Karpas-422 (cell line): ENCODE data around the gene APOE. TPM values are rescaled to one million over a fixed set of nuclear protein-coding genes. Genes with fewer than 3 reads are reported as not detected.
"Not testable (repeated sequence)": the region's sequence is repeated elsewhere in the genome, so short reads cannot be mapped to it uniquely, and the experiment has no call there.

ENCODE experiments used
- DNase-seq: peaks from one replicate; pipeline ENCODE4 v3.0.0-alpha.2; 2015
- H2AFZ ChIP-seq: fragments of 200-600 bp; sonication (generic); 2 replicates; pipeline ENCODE4 v1.6.1; 2014; ENCODE audit warnings: antibody characterized with exemption, low read length, mixed read lengths
- H3K27ac ChIP-seq: fragments of 200-600 bp; sonication (generic); 2 replicates; pipeline ENCODE4 v1.5.1; 2014; ENCODE audit warnings: mild to moderate bottlenecking, low read length, moderate library complexity
- H3K27me3 ChIP-seq: fragments of 200-600 bp; sonication (generic); 2 replicates; pipeline ENCODE4 v1.6.1; 2014; ENCODE audit warnings: low read length, mixed read lengths
- H3K36me3 ChIP-seq: fragments of 200-600 bp; sonication (generic); 2 replicates; pipeline ENCODE4 v1.6.1; 2014; ENCODE audit warnings: low read length, mixed read lengths; ENCODE audit not compliant: insufficient read depth
- H3K4me1 ChIP-seq: fragments of 200-600 bp; sonication (generic); 2 replicates; pipeline ENCODE4 v1.6.1; 2014; ENCODE audit warnings: mild to moderate bottlenecking, low read length, mixed read lengths
- H3K4me2 ChIP-seq: fragments of 200-600 bp; sonication (generic); 2 replicates; pipeline ENCODE4 v1.6.1; 2014; ENCODE audit warnings: low read length, low read depth, mild to moderate bottlenecking; ENCODE audit not compliant: poor library complexity, severe bottlenecking
- H3K4me3 ChIP-seq: fragments of 200-600 bp; sonication (generic); 2 replicates; pipeline ENCODE4 v1.5.1; 2014; ENCODE audit warnings: mild to moderate bottlenecking, antibody characterized with exemption, low read length, mixed read lengths
- H3K79me2 ChIP-seq: fragments of 200-600 bp; sonication (generic); 2 replicates; pipeline ENCODE4 v1.6.1; 2014; ENCODE audit warnings: mild to moderate bottlenecking, low read length, mixed read lengths
- H3K9ac ChIP-seq: fragments of 200-600 bp; sonication (generic); 2 replicates; pipeline ENCODE4 v1.6.0; 2014; ENCODE audit warnings: low read length
- H3K9me2 ChIP-seq: fragments of 200-600 bp; sonication (generic), shearing (Covaris generic); replicated peaks from 2 replicates; pipeline ENCODE4 v1.6.0; 2014; ENCODE audit warnings: mild to moderate bottlenecking, low read length, moderate library complexity; ENCODE audit not compliant: insufficient read depth
- H3K9me3 ChIP-seq: fragments of 300-700, 200-600 bp; sonication (generic); 2 replicates; pipeline ENCODE4 v1.6.1; 2014; ENCODE audit warnings: low read length, mixed read lengths
- H4K20me1 ChIP-seq: fragments of 200-600 bp; sonication (generic); 2 replicates; pipeline ENCODE4 v1.6.1; 2014; ENCODE audit warnings: mild to moderate bottlenecking, antibody characterized with exemption, low read length, low read depth; ENCODE audit not compliant: insufficient read depth
- total RNA-seq: library from RNA; depleted of rRNA; stranded (reverse); fragments of >200 nt; shearing (Covaris generic); gene quantifications from 2 replicates; pipeline ENCODE4 v1.2.3, GENCODE V29; 2014; ENCODE audit warnings: low replicate concordance; rRNA removed

Gene APOE
- total RNA-seq: 1.3 and 1.9 TPM in 2 replicates

DNA sequence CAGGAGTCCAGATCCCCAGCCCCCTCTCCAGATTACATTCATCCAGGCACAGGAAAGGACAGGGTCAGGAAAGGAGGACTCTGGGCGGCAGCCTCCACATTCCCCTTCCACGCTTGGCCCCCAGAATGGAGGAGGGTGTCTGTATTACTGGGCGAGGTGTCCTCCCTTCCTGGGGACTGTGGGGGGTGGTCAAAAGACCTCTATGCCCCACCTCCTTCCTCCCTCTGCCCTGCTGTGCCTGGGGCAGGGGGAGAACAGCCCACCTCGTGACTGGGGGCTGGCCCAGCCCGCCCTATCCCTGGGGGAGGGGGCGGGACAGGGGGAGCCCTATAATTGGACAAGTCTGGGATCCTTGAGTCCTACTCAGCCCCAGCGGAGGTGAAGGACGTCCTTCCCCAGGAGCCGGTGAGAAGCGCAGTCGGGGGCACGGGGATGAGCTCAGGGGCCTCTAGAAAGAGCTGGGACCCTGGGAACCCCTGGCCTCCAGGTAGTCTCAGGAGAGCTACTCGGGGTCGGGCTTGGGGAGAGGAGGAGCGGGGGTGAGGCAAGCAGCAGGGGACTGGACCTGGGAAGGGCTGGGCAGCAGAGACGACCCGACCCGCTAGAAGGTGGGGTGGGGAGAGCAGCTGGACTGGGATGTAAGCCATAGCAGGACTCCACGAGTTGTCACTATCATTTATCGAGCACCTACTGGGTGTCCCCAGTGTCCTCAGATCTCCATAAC, at the start of gene APOE:
Gene APOE, plus strand, starts transcription at position 360 of the 724 bp plus-strand sequence. CDS start 829 bp downstream, outside the sequence.
- Histone ChIP-seq H3K79me2 (no peaks in the 10 kb centered on the region), H3K4me3 (no peak within 1 kb of the TSS), H3K27me3 (no peaks in the 10 kb centered on the region), H3K9ac (0 out of 2 replicates have a peak within 1 kb of the TSS, but pooled peaks have one; percentile 20), H4K20me1 (no peaks in the 10 kb centered on the region), H3K4me2 (no peak within 1 kb of the TSS), H3K9me2 (no peaks in the 10 kb centered on the region), H3K36me3 (peaks cover 6% of the 10 kb centered on the region; the same call in 1 of the 2 replicates), H2AFZ (no peak within 1 kb of the TSS), H3K9me3 (no peaks in the 10 kb centered on the region), H3K27ac (no peak within 1 kb of the TSS), H3K4me1 (peaks cover 4% of the 10 kb centered on the region; the same call in 1 of the 2 replicates)
- DNase-seq: no peak

DNA sequence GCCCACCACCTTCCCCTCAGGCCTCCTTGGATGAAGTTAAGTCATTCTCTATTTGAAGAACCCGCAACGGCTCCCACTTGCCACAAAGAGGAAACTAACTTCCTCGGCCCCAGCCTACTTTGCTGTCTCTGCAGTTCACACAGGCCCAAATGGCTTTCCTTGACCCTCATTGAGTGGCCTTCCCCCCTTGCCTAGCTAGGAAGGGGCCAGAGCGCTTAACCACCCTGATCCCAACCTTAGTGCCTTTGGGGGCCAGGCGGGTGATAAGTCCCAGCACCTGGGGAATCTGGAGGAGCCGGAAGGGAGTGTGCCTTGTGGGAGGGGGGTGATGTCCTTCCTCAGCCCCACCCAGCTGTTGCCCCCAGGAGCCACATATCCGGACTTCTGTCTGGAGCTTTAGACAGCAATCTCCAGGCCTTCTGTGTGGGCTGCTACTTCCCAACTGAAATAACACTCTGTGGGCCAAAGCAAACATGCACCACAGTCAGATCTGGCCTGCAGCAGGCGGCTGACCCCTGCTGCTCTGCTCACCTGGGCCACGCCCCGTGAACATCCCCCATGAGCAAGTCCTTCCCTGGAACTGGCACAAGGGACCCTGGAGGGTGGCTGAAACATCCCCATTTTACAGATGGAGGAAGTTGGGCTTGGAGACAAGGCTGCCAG, 49.0 kb upstream of the APOE start:
- Histone ChIP-seq H3K27me3 (no peaks in the 10 kb centered on the region), H3K4me2 (no peak overlapping the region), H3K9me2 (no peaks in the 10 kb centered on the region), H3K4me3 (no peak overlapping the region), H3K4me1 (peaks cover 6% of the 10 kb centered on the region), H3K9ac (no peak overlapping the region), H4K20me1 (no peaks in the 10 kb centered on the region), H3K79me2 (no peaks in the 10 kb centered on the region), H3K36me3 (no peaks in the 10 kb centered on the region), H3K27ac (no peak overlapping the region), H3K9me3 (no peaks in the 10 kb centered on the region), H2AFZ (no peak overlapping the region)
- no peak for DNase-seq

DNA sequence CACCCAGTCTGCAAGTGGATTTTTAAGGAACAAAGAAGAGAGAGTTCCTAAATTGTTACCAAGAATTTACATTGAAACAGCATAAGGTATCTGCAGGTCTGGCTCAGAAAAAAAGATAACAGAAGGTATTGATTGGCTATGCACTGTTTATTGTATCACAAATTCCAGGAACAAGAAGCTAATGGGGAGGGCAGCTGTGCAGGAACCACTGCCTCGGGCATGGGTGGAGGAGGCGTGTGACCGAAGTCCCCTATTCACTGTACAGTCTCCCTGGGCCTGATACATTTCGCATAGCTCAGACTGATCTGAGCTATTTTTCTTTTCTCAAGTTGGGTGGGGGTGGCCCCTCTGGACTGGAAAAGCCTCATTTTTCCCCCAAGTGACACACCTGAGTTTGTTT, 47.8 kb upstream of the APOE start:
- Histone ChIP-seq H3K9me3 (no peaks in the 10 kb centered on the region), H2AFZ (no peak overlapping the region), H3K9ac (no peak overlapping the region), H3K36me3 (no peaks in the 10 kb centered on the region), H3K79me2 (no peaks in the 10 kb centered on the region), H3K9me2 (no peaks in the 10 kb centered on the region), H3K27me3 (no peaks in the 10 kb centered on the region), H3K4me2 (no peak overlapping the region), H3K27ac (no peak overlapping the region), H3K4me3 (no peak overlapping the region), H3K4me1 (peaks cover 3% of the 10 kb centered on the region; the same call in 1 of the 2 replicates), H4K20me1 (no peaks in the 10 kb centered on the region)
- DNase-seq: no peak

- H3K9me2 ChIP-seq, H3K9ac ChIP-seq, DNase-seq, H3K79me2 ChIP-seq, H3K27ac ChIP-seq, H3K4me2 ChIP-seq, H3K27me3 ChIP-seq, H3K4me3 ChIP-seq, H3K9me3 ChIP-seq, H3K36me3 ChIP-seq, H3K4me1 ChIP-seq, H2AFZ ChIP-seq, H4K20me1 ChIP-seq: not testable (repeated sequence)
Observed at GRCh38 chr19:44861576-44861975, 44.0 kb upstream of the APOE start.

GRCh38 chr19:44863990-44864389, 41.6 kb upstream of the APOE start:
- Histone ChIP-seq H3K4me2 (no peak overlapping the region), H3K36me3 (no peaks in the 10 kb centered on the region), H3K9me3 (no peaks in the 10 kb centered on the region), H3K79me2 (no peaks in the 10 kb centered on the region), H3K9me2 (no peaks in the 10 kb centered on the region), H3K4me3 (no peak overlapping the region), H3K9ac (no peak overlapping the region), H4K20me1 (no peaks in the 10 kb centered on the region), H3K27me3 (no peaks in the 10 kb centered on the region), H3K27ac (no peak overlapping the region), H2AFZ (no peak overlapping the region), H3K4me1 (peaks cover 3% of the 10 kb centered on the region; the same call in 1 of the 2 replicates)
- no peak for DNase-seq

DNA sequence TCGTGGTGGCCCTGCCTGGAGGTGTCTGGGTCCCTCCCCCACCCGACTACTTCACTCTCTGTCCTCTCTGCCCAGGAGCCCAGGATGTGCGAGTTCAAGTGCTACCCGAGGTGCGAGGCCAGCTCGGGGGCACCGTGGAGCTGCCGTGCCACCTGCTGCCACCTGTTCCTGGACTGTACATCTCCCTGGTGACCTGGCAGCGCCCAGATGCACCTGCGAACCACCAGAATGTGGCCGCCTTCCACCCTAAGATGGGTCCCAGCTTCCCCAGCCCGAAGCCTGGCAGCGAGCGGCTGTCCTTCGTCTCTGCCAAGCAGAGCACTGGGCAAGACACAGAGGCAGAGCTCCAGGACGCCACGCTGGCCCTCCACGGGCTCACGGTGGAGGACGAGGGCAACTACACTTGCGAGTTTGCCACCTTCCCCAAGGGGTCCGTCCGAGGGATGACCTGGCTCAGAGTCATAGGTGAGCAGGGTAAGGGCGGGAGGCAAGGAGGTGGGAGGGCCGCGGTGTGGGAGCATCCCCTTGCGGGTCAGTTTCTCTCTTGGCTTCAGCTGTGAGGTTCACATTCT, 40.3 kb upstream of the APOE start:
- Histone ChIP-seq H3K9me3 (no peaks in the 10 kb centered on the region), H3K4me2 (no peak overlapping the region), H3K9ac (no peak overlapping the region), H4K20me1 (no peaks in the 10 kb centered on the region), H3K27ac (no peak overlapping the region), H3K27me3 (no peaks in the 10 kb centered on the region), H3K4me1 (peaks cover 3% of the 10 kb centered on the region; the same call in 1 of the 2 replicates), H3K9me2 (no peaks in the 10 kb centered on the region), H3K4me3 (no peak overlapping the region), H2AFZ (no peak overlapping the region), H3K79me2 (no peaks in the 10 kb centered on the region), H3K36me3 (no peaks in the 10 kb centered on the region)
- no peak for DNase-seq

- Histone ChIP-seq H3K4me1 (no peaks in the 10 kb centered on the region), H3K9me2 (no peaks in the 10 kb centered on the region), H3K79me2 (no peaks in the 10 kb centered on the region), H3K4me2 (no peak overlapping the region), H3K27me3 (no peaks in the 10 kb centered on the region), H3K4me3 (no peak overlapping the region), H3K9ac (no peak overlapping the region), H2AFZ (no peak overlapping the region), H3K9me3 (no peaks in the 10 kb centered on the region), H3K36me3 (no peaks in the 10 kb centered on the region), H4K20me1 (no peaks in the 10 kb centered on the region), H3K27ac (no peak overlapping the region)
- DNase-seq: no peak
Observed at GRCh38 chr19:44866664-44867063, 38.9 kb upstream of the APOE start.

- Histone ChIP-seq H3K4me1 (no peaks in the 10 kb centered on the region), H3K4me2 (no peak overlapping the region), H3K9ac (no peak overlapping the region), H3K9me3 (no peaks in the 10 kb centered on the region), H3K9me2 (no peaks in the 10 kb centered on the region), H3K36me3 (no peaks in the 10 kb centered on the region), H3K27me3 (no peaks in the 10 kb centered on the region), H4K20me1 (no peaks in the 10 kb centered on the region), H3K27ac (no peak overlapping the region), H2AFZ (no peak overlapping the region), H3K79me2 (no peaks in the 10 kb centered on the region), H3K4me3 (no peak overlapping the region)
- DNase-seq: no peak
Observed at GRCh38 chr19:44867578-44867977, 38.0 kb upstream of the APOE start.
